ENCODE results near the gene PRDM16. TPM values are rescaled to one million over a fixed set of nuclear protein-coding genes. Genes with fewer than 3 reads are reported as not detected.

The PRDM16 gene
- total and polyA plus RNA-seq, 2 experiments from 2014 or later: 41.8 to 55.8 TPM

DNA sequence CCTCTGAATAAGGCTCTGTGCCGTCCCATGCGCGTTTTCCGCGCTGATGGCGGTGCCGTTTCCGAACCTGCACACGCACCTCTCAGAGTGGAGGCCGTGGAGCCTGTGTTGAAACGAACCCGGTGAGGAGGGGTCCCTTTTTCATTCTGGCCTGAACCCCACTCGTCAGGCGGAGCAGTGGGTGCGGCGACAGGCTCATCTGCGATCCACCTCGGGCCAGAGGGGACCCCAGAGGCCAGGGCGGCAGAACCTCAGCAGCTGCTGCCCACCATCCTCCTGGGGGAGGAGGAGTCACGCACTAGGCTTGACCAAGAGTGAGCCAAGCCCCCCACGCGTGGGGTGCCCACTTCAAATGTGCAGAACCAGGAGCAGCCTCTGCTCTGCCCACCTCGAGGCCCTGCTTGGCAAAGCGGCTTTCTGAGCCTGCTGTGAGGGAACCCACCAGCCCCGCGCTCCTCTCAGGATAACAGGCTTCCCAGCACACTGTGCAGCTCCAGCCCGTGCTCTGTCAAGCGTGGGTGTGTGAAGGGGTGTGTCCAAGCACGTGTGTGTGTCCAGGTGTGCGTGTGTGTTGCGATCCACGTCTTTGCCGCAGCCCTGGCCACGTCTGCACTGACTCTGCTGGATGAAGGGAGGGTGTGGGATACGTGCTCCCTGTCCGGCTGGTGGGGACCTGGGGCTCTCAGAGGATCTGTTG is 6.8 kb downstream of the PRDM16 start:
- H3K27me3 ChIP-seq: peaks cover 50% of the 10 kb centered on the region
- TF ChIP-seq, protein P1, sequence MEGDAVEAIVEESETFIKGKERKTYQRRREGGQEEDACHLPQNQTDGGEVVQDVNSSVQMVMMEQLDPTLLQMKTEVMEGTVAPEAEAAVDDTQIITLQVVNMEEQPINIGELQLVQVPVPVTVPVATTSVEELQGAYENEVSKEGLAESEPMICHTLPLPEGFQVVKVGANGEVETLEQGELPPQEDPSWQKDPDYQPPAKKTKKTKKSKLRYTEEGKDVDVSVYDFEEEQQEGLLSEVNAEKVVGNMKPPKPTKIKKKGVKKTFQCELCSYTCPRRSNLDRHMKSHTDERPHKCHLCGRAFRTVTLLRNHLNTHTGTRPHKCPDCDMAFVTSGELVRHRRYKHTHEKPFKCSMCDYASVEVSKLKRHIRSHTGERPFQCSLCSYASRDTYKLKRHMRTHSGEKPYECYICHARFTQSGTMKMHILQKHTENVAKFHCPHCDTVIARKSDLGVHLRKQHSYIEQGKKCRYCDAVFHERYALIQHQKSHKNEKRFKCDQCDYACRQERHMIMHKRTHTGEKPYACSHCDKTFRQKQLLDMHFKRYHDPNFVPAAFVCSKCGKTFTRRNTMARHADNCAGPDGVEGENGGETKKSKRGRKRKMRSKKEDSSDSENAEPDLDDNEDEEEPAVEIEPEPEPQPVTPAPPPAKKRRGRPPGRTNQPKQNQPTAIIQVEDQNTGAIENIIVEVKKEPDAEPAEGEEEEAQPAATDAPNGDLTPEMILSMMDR (IDR thresholded peaks at IDR 0.05; ENCODE audit: low read depth, low read length): no peak
- H3K9me3 ChIP-seq (ENCODE audit: low read depth): no peaks in the 10 kb centered on the region
- H3K27ac ChIP-seq: no peak overlapping the region
- peaks cover 50% of the 10 kb centered on the region for H3K4me1 ChIP-seq (ENCODE audit: low read depth)
- no peak for DNase-seq (ENCODE audit: low read depth in 1 of 2, low spot score in 1 of 2)
- H3K4me3 ChIP-seq: no peak overlapping the region
- no peaks in the 10 kb centered on the region for H3K36me3 ChIP-seq

DNA sequence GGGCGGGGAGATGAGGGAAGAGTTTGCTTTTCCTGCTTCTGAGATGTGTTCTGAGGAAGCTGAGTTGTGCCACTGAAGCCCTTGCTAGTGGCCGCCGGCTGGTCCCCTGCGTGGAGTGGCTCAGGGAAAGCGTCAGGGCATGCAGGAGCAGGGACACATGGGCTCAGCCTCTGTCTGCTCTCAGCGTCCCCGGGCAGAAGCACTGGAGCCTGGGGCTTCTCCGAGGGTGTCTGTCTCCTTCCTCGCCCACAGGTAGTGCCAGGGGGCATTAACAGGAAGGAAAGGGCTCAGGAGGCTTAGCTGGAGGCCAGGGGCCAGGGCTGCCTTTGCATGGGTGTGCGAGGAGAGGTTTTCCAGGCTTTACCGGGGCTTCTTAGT is 7.3 kb downstream of the PRDM16 start:
- H3K27me3 ChIP-seq: peaks cover 45% of the 10 kb centered on the region
- H3K36me3 ChIP-seq: no peaks in the 10 kb centered on the region

DNA sequence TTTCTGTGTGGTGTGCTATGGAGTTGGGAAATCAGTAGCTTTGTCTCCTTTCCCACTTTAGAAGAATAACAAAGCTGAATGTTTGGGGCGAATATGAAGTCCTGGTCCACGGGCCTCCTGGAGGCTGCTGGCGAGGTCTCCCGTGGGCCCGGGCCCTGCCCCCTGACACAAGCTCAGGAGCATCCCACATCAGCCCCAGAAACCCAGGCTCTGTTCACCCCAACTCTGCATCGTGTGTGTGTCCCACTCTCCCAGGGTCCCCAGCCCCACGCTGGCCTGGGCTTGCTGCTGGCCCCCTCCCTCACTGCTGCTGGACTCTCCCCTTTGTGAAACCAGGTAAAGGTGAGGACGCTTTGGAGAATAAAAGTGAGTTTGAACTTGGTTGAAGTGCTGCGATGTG is 8.1 kb downstream of the PRDM16 start:
- H3K27me3 ChIP-seq: peaks cover 37% of the 10 kb centered on the region
- H3K9me3 ChIP-seq (ENCODE audit: low read depth): no peaks in the 10 kb centered on the region
- DNase-seq (ENCODE audit: low read depth in 1 of 2, low spot score in 1 of 2): no peak
- no peak overlapping the region for H3K27ac ChIP-seq
- TF ChIP-seq, protein P1 (IDR thresholded peaks at IDR 0.05; ENCODE audit: low read depth, low read length): no peak
- no peak overlapping the region for H3K4me3 ChIP-seq
- H3K4me1 ChIP-seq (ENCODE audit: low read depth): peaks cover 38% of the 10 kb centered on the region
- no peaks in the 10 kb centered on the region for H3K36me3 ChIP-seq

More for the DNA sequence above, 7.3 kb downstream of the PRDM16 start:
- Histone ChIP-seq H3K27ac (no peak overlapping the region), H3K4me3 (no peak overlapping the region), H3K4me1 (ENCODE audit: low read depth) (peaks cover 45% of the 10 kb centered on the region), H3K9me3 (ENCODE audit: low read depth) (no peaks in the 10 kb centered on the region)
- TF ChIP-seq, protein P1 (IDR thresholded peaks at IDR 0.05; ENCODE audit: low read depth, low read length): no peak
- DNase-seq (ENCODE audit: low read depth in 1 of 2, low spot score in 1 of 2): no peak

DNA sequence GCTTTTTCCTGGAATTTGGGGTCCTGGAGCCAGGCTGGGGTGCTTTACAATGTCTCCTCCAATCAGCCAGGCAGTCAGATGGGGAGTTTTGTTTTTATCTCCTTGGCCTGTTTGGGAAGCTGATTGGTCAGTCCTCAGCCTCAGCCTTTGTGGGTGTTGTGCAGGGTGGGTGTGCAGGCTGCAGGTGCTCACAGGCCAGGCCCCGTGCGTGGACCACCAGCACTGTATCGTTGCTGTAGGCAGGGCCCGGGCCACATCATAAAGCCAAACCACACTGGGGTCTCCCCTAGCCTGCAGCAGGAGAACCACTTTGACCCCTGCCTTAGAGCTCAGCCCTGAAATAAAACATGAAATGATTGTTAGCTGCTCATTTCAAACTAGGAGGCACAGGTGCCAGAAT is 8.6 kb downstream of the PRDM16 start:
- H3K9me3 ChIP-seq (ENCODE audit: low read depth): no peaks in the 10 kb centered on the region
- H3K4me3 ChIP-seq: no peak overlapping the region
- H3K27ac ChIP-seq: no peak overlapping the region
- no peak for DNase-seq (ENCODE audit: low read depth in 1 of 2, low spot score in 1 of 2)
- H3K27me3 ChIP-seq: peaks cover 33% of the 10 kb centered on the region
- TF ChIP-seq, protein P1 (IDR thresholded peaks at IDR 0.05; ENCODE audit: low read depth, low read length): no peak
- H3K4me1 ChIP-seq (ENCODE audit: low read depth): peaks cover 36% of the 10 kb centered on the region
- no peaks in the 10 kb centered on the region for H3K36me3 ChIP-seq

DNA sequence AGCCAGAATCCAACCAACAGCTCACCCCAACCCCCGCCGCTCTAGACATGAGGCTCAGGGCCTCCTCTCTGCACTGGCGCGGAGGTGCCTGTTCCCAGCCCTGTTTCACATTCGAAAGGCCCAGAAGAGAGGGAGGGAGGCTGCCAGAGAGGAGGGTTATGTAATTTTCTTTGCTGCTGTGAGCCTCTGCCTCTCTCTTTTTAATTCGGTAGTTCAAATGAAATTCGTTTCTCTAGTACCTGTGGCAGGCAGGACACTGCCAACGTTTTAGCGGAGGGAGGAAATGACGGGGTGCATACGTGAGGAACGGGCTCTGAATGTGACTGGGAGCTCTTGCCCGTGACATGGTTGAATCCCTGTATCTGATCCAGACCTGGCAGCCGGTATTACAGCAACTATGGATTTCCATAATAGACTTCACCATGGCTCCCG is 9.4 kb downstream of the PRDM16 start:
- Histone ChIP-seq H3K27me3 (peaks cover 24% of the 10 kb centered on the region), H3K36me3 (no peaks in the 10 kb centered on the region), H3K9me3 (ENCODE audit: low read depth) (no peaks in the 10 kb centered on the region), H3K4me1 (ENCODE audit: low read depth) (peaks cover 31% of the 10 kb centered on the region), H3K4me3 (no peak overlapping the region), H3K27ac (no peak overlapping the region)
- no peak for DNase-seq (ENCODE audit: low read depth in 1 of 2, low spot score in 1 of 2)
- TF ChIP-seq, protein P1 (IDR thresholded peaks at IDR 0.05; ENCODE audit: low read depth, low read length): no peak

All from cardiac muscle cell (in vitro differentiated cells and primary cell).